AG04450 (cell line): Measurements from ENCODE around the gene EIF5AL1. TPM values are rescaled to one million over a fixed set of nuclear protein-coding genes. Genes with fewer than 3 reads are reported as not detected.
"Not testable (repeated sequence)": the region's sequence is repeated elsewhere in the genome, so short reads cannot be mapped to it uniquely, and the experiment has no call there.

Experiments
- CTCF ChIA-PET: fragments of 300-600, 350-600 bp; formaldehyde crosslinking; extraction: SDS; loops from one replicate; lab custom pipeline; 2022; ENCODE audit warnings: antibody characterized with exemption, inconsistent platforms; lab: Charles Lee
- POLR2A ChIA-PET: fragments of 350-600 bp; formaldehyde crosslinking; extraction: SDS; loops from one replicate; lab custom pipeline; 2021; ENCODE audit warnings: antibody characterized with exemption, inconsistent platforms; lab: Yijun Ruan, JAX
- DNase-seq: peaks from one replicate; pipeline ENCODE4 v3.0.0-alpha.2; 2011; ENCODE audit warnings: low read depth, low spot score
- H3K27ac ChIP-seq: one replicate; pipeline ENCODE4 v1.5.1; 2012; ENCODE audit warnings: low read depth, low read length, control low read depth
- H3K27me3 ChIP-seq: one replicate; pipeline ENCODE4 v1.6.0; 2012; ENCODE audit warnings: low read length; ENCODE audit not compliant: control insufficient read depth, insufficient read depth
- H3K4me3 ChIP-seq: 2 replicates; pipeline ENCODE4 v1.5.1; 2011; ENCODE audit warnings: mild to moderate bottlenecking, low read depth, low read length, control low read depth
- H3K9me3 ChIP-seq: 2 replicates; pipeline ENCODE4 v1.5.1; 2012; ENCODE audit warnings: low read length; ENCODE audit not compliant: control insufficient read depth, insufficient read depth
- CTCF ChIP-seq: IDR thresholded peaks from 2 replicates; pipeline ENCODE4 v1.5.1; 2011; ENCODE audit warnings: low read depth, low read length, control low read depth, inconsistent platforms
- polyA plus RNA-seq: library from polyadenylated mRNA; depleted of rRNA; stranded (reverse); fragments of >200 nt; gene quantifications from 2 replicates; pipeline ENCODE4 v1.2.3, GENCODE V29; 2011

The EIF5AL1 gene
- polyA plus RNA-seq, 1 experiment = 1.1 TPM

GRCh38 chr10:79542626-79543025, 30.3 kb downstream of the EIF5AL1 start:
- POLR2A ChIA-PET = no interaction called here
- CTCF ChIA-PET = interaction anchor here (1.3 to 1.5 kb wide), 2 partner anchors 505 to 516 kb away, joined by 3 to 5 read pairs; no protein-coding TSS in a partner anchor
- no peak for TF ChIP-seq CTCF

GRCh38 chr10:79544408-79544807, 32.1 kb downstream of the EIF5AL1 start:
- POLR2A ChIA-PET, CTCF ChIA-PET, H3K9me3 ChIP-seq, H3K27ac ChIP-seq, H3K4me3 ChIP-seq, DNase-seq: not testable (repeated sequence)
- H3K27me3 ChIP-seq = peaks cover 17% of the 10 kb centered on the region

More at GRCh38 chr10:79542626-79543025, 30.3 kb downstream of the EIF5AL1 start:
- Histone ChIP-seq H3K9me3 (no peaks in the 10 kb centered on the region), H3K27me3 (peaks cover 5% of the 10 kb centered on the region), H3K27ac (no peak overlapping the region), H3K4me3 (no peak overlapping the region)
- DNase-seq = no peak

- CTCF ChIA-PET = interaction anchor here (1.0 kb wide), 1 partner anchor 64 kb away, joined by 3 read pairs; no protein-coding TSS in a partner anchor
- peaks cover 17% of the 10 kb centered on the region for H3K27me3 ChIP-seq
- DNase-seq, H3K27ac ChIP-seq, H3K4me3 ChIP-seq, POLR2A ChIA-PET, H3K9me3 ChIP-seq: not testable (repeated sequence)
Measured at GRCh38 chr10:79544926-79545659, 32.8 kb downstream of the EIF5AL1 start.

- H3K27me3 ChIP-seq = peaks cover 18% of the 10 kb centered on the region
- CTCF ChIA-PET = interaction anchor here (1.1 kb wide), 1 partner anchor 10 kb away, joined by 6 read pairs; no protein-coding TSS in a partner anchor
- POLR2A ChIA-PET, H3K9me3 ChIP-seq, DNase-seq, H3K27ac ChIP-seq, H3K4me3 ChIP-seq: not testable (repeated sequence)
Measured at GRCh38 chr10:79547128-79547527, 34.8 kb downstream of the EIF5AL1 start.

- no peak for DNase-seq
- peaks cover 18% of the 10 kb centered on the region for H3K27me3 ChIP-seq
- ChIA-PET POLR2A (no interaction called here), CTCF (interaction anchor here (1.1 kb wide), 1 partner anchor 10 kb away, joined by 6 read pairs; no protein-coding TSS in a partner anchor)
- H3K27ac ChIP-seq = no peak overlapping the region
- TF ChIP-seq CTCF = no peak
- no peaks in the 10 kb centered on the region for H3K9me3 ChIP-seq
- no peak overlapping the region for H3K4me3 ChIP-seq
Measured at GRCh38 chr10:79547973-79548372, 35.6 kb downstream of the EIF5AL1 start.

GRCh38 chr10:79552143-79552542, 39.8 kb downstream of the EIF5AL1 start:
- H3K4me3 ChIP-seq = no peak overlapping the region
- no peak for DNase-seq
- peaks cover 33% of the 10 kb centered on the region for H3K27me3 ChIP-seq
- no peaks in the 10 kb centered on the region for H3K9me3 ChIP-seq
- TF ChIP-seq CTCF = no peak
- ChIA-PET CTCF (no interaction called here), POLR2A (no interaction called here)
- H3K27ac ChIP-seq = no peak overlapping the region
